GM12865 (cell line): Measurements from ENCODE around the gene ZNF43.
A peak's percentile ranks its signal among the peaks of the same experiment; 100 is the strongest.
"Not testable (repeated sequence)": the region's sequence is repeated elsewhere in the genome, so short reads cannot be mapped to it uniquely, and the experiment has no call there.

ENCODE experiments used
- DNase-seq: peaks from one replicate; pipeline ENCODE4 v3.0.0; 2010; ENCODE audit warnings: low read depth
- H3K4me3 ChIP-seq: 2 replicates; pipeline ENCODE4 v1.5.1; 2011; ENCODE audit warnings: mild to moderate bottlenecking, low read depth, low read length, control low read depth
- CTCF ChIP-seq: IDR thresholded peaks from 2 replicates; pipeline ENCODE4 v1.5.1; 2011; ENCODE audit warnings: low read length, control low read depth, low read depth, inconsistent platforms; ENCODE audit not compliant: insufficient read depth; ENCODE audit errors: missing control alignments

The ZNF43 gene

DNA sequence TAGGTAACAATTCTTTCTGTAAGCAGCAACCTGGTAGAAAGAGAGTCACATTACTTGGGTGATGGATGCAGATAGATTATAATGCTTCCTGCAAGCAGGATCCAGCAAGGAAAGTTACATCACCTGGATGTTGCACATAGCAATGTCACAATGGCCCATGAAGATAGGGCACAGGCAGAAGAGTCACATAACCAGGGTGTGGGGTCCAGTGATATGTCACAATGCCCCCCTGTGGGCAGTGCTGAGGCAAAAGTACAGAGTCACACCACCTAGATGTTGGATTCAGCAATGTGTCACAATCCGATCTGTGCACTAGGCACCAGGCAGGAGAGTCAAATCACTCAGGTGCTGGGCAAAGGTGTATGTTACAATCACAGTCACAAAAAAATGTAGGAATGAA, 4.0 kb upstream of the ZNF43 start:
- no peak for TF ChIP-seq CTCF
- no peak overlapping the region for H3K4me3 ChIP-seq
- DNase-seq, result no peak

DNA sequence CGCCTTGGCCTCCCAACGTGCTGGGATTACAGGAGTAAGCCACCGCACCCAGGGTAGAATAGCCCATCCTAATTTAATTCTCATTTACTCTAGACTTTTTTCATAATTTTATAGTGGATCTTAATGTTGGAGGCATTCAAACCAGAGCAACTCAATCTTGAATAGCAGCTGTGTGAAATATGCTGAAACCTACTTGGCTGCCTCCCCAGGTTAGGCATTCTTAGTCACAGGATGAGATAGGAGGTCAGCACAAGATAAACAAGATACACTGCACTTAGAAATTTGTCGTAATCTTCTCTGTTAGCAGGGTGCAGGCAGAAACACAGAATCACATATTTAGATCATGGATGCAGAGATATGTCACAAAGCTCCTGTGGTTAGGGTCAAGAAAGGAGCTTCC, 2.7 kb upstream of the ZNF43 start:
- no peak for DNase-seq
- no peak for TF ChIP-seq CTCF

DNA sequence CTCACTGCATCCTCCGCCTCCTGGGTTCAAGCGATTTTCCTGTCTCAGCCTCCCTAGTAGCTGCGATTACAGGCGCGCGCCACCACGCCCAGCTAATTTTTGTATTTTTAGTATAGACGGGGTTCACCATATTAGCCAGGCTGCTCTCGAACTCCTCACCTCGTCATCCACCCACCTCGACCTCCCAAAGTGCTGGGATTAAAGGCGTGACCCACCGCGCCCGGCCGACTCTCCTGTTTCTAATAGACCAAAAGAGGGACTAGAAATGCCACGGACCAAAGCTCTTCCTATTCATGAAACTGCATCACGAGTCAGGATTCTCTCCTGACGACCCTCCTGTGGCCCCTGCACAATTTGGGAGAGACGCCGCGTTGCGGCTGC, 563 bp downstream of the ZNF43 start:
- H3K4me3 ChIP-seq, result peak overlapping the region; percentile 64
- no peak for TF ChIP-seq CTCF
- DNase-seq, result no peak

More for the DNA sequence above, 2.7 kb upstream of the ZNF43 start:
- no peak overlapping the region for H3K4me3 ChIP-seq

DNA sequence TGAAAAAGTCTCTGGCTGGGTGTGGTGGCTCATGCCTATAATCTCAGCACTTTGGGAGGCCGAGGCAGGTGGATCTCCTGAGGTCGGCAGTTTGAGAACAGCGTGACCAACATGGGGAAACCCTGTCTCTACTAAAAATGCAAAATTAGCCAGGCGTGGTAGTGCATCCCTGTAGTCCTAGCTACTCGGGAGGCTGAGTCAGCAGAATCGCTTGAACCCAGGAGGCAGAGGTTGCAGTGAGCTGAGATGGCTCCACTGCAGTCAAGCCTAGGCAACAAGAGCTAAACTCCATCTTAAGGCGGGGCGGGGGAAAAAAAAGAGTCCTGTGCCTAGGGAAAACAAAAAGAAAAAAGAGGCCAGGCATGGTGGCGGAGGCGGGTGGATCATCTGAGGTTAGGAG, 2.2 kb downstream of the ZNF43 start:
- DNase-seq, result no peak
- TF ChIP-seq CTCF, result no peak
- H3K4me3 ChIP-seq, result no peak overlapping the region

- no peak overlapping the region for H3K4me3 ChIP-seq
Observed at GRCh38 chr19:21824679-21825078, 11.3 kb downstream of the ZNF43 start.

DNA sequence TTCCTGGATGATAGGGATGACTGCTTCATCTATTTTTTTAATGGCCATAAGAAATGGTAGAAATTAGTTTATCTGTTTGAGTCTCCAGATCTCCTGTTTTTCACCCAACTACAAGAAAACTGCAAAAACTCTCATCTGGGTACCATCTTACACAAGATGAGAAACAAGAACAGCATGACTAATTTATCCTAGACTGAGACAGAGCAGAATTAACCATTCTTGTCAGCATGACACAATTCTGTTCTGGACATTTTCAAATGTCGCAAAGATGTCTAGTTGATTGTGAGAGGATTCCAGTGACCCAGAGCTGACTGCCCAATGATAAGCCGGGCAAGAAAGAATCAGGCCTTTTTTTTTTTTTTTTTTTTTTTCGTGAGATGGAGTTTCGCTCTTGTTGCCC, 12.8 kb downstream of the ZNF43 start:
- no peak for TF ChIP-seq CTCF
- no peak overlapping the region for H3K4me3 ChIP-seq
- DNase-seq, result no peak

More at GRCh38 chr19:21824679-21825078, 11.3 kb downstream of the ZNF43 start:
- TF ChIP-seq CTCF, result no peak
- DNase-seq, result no peak

GRCh38 chr19:21812448-21812847, 23.5 kb downstream of the ZNF43 start:
- H3K4me3 ChIP-seq, result no peak overlapping the region
- no peak for DNase-seq
- TF ChIP-seq CTCF, result no peak

GRCh38 chr19:21808400-21809000, 27.5 kb downstream of the ZNF43 start:
- DNase-seq, H3K4me3 ChIP-seq: not testable (repeated sequence)
